GM18517 (cell line): ENCODE measurements around the gene CPNE8.

ENCODE experiments used
- ATAC-seq: cut with Tn5 transposase; IDR thresholded peaks from one replicate; pipeline ENCODE4 v1.9.1; 2021; ENCODE audit warnings: mild to moderate bottlenecking, moderate library complexity; ENCODE audit not compliant: unreplicated experiment

CPNE8 gene

DNA sequence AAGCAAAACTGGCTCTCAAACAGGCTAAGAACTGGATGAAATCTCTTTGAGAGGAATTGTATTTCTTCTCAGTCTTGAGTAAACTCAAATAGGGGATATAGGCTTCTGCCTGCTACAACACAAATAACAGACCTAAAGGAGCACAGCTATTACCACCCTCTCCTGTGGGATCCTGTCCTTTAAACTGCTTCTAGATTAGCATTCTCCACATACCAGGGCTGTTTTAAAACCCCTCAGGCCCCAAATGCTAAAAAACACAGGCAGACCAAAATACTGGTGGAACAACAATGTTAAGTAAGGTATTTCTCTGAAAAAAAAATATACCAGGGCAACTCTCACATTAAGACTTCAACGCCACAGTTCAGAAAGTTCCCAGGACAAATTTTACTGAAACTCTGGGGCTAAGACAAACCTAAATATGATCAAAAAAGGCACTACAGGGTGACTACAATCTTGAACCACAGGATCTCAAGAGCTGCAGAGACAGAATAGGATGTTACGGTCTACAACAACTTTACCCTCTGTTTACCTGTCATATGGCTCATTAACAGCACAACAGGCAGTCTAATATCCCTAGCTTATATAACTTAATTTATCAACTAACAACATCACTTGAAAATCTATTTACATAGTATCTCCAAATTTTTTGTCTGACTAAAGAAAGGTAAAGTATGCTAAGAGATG, 7.2 kb downstream of the CPNE8 start:
- no peak for ATAC-seq

GRCh38 chr12:38895446-38895845, 9.9 kb downstream of the CPNE8 start:
- ATAC-seq: no peak

GRCh38 chr12:38892976-38893375, 12.4 kb downstream of the CPNE8 start:
- no peak for ATAC-seq

- peak; percentile 70 for ATAC-seq
These were observed 13.2 kb downstream of the CPNE8 start for GRCh38 chr12:38892087-38892786.

DNA sequence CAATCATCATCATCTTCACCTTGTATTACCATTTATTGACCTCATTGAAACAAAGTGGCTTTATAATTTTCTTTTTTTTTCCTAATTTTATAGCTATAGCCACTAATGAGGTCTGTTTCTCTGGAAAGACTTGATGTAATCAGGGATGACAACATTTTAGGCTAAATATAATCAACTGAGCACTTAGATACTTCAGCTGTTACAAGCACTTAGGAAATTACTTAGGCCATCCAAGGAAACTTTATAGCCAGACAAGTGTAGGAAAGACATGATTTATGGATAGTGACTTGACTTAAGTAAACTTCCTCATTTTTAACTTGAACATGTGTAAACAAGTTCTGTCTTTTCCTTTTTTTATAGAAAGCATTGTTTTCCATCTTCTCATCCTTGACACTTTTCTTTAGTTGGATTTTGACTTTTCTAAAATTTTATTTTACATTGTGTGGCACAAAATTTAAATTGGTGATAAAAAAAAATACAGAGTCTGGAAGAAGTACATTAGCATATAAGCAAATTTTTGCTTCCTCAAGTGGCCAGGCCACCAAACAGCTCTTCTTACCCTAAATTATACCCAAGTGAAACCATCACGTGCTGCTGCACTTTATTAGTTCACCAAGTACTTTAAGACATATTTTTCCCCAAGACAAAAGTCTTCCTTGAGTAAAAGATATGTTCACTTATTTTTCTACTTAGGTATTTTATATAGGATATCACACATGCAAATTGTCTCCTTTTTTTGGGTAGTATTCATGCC, 15.1 kb downstream of the CPNE8 start:
- no peak for ATAC-seq

GRCh38 chr12:38889297-38889815, 16.0 kb downstream of the CPNE8 start:
- no peak for ATAC-seq

DNA sequence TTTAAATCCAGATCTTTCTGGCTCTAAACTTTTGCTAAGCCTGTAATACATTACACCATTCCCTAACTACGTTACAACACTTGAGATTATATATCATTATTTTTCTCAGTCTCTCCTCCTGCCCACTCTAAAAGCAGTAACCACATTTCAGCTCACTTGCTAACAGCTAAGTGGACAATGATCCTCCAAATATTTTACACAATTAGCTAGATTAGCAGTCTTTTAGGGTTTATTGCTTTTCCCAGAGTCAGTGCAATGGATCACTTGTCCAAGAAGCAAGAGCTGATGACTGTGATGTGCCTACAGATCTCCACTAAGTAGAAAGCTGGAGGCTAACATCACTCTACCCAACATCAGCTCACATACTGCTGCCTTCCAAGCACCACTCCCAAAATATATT, 17.6 kb downstream of the CPNE8 start:
- ATAC-seq: no peak

GRCh38 chr12:38886931-38887330, 18.5 kb downstream of the CPNE8 start:
- no peak for ATAC-seq

DNA sequence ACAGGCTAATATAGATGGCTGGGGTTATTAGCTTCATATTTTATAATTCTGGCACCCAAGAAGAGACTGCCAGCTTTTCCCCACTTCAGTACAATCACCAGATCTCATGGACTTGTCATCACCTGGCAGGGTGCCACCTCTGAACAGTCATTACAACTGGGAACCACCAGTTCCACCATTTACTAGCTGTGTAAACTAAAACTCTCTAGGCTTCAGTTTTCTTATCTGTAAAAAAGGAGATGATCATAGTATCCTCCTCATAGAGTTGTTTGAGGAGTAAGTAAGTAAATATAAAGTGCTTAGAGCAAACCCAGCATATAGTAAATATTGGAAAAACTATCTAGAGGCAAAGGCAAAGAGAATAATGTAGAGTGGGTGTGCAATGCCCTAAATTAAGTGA, 19.3 kb downstream of the CPNE8 start:
- ATAC-seq: no peak

GRCh38 chr12:38884666-38885065, 20.7 kb downstream of the CPNE8 start:
- ATAC-seq: no peak

GRCh38 chr12:38883629-38884134, 21.7 kb downstream of the CPNE8 start:
- ATAC-seq: no peak

DNA sequence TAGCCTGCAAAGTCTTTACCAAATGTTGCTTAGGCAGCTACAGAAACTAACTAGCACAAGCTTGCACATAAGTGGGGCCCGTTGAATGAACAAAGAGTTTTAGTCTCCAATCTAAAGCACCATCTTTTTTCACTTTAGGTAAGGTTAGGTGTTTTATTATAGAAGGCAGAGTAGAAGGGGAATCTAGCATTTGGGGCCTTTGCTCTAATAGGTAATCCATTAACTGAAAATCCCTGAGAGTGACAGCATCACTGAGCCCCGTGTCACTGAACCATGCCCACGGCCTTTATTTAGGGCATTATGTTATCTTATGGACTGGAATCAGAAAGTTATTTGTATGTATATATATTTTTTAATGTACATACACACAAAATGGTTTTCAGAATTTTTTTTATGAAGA, 25.1 kb downstream of the CPNE8 start:
- no peak for ATAC-seq

- no peak for ATAC-seq
These were observed 26.4 kb downstream of the CPNE8 start for GRCh38 chr12:38878986-38879385.

DNA sequence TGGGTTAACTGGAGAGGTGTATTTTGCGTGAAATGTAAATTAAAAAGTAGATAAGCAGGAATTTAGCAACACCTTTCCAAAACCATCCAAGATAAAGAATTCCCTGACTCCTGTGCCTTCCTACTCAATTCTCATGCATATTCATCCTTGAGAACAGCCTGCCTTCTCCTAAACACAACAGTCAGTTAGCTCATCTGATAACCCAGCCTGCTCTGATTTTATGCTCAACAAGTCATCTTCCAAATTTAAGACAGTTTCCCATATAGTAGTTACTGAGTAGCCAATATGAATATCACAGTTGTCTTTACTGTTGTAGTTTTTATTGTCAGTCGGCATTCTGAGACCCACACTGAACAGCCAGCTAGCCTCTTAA, 27.1 kb downstream of the CPNE8 start:
- ATAC-seq: no peak

DNA sequence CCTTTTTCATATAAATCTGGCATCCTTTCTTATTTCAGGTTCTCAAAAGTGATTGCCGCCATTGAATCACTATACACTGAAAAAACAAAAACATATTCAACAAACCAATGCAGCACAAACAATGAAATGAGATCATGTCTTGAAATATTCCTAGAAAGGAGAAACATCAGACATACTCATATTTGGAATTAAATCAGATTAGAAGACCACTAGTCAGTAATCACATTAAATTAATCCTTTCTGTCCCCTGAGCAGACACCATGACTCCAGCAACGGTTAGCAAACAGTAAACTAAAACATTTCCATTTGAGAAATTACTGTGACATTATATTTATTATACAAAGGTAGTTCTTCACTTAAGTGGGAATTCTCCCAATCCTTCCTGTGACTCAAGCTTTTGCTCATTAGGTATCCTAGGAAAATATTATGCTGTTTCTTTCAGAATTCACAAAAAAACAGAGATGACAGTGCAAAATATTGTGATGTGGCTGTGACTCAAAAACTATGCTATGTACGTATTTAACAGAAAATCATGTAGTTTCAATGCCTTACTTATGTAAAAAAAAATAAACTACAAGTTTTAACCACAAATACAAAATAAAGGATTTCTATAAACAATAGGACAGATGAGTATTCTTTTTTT, 29.7 kb downstream of the CPNE8 start:
- no peak for ATAC-seq

DNA sequence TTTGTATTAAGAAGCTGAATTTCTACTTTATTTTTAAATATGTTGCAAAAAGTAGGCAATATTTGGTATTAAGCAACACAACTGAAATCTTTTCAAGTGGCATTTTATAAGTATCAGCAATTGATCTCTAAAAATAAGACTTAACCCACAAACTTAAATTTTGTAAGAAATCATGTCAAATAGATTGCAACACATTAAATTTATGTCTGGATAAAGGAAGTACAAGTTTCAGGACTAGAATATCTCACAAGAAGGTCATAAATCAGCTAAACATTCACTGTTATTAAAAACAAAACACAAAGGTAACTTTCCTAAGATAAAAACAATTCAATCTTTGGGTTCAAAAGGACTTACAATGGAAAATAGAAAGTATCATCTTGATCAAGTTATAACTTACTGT, 32.8 kb downstream of the CPNE8 start:
- ATAC-seq: no peak

GRCh38 chr12:38872156-38872555, 33.2 kb downstream of the CPNE8 start:
- no peak for ATAC-seq

GRCh38 chr12:38869036-38869435, 36.4 kb downstream of the CPNE8 start:
- no peak for ATAC-seq

- no peak for ATAC-seq
These were observed 54.9 kb downstream of the CPNE8 start for GRCh38 chr12:38850461-38850860.

- no peak for ATAC-seq
These were observed 58.1 kb downstream of the CPNE8 start for GRCh38 chr12:38847247-38847646.

DNA sequence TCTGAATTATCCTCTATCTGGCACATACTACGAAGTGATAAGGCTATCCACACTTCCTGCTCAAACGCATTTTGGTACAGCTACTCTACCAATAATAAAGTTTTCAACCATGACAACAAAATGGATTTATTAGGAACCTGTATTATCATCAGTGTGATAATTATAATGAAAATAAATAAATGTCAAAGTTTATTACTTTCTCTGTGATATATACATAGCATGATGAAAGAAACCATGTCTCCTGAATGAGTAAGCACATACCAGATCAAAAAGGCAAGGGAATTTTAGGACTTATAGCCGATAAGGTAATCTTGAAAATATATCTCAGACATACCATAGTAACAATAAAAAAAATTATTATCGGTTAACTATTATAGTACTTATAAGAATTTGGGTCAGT, 61.1 kb downstream of the CPNE8 start:
- ATAC-seq: no peak
